Activated CD8-positive, alpha-beta memory T cell treated with anti-CD3 and anti-CD28 coated beads, Interleukin-2, amount 10 ng/mL, durations not matched to agents 7 days and 5 days (primary cell): ENCODE data around the gene AQP7. TPM values are rescaled to one million over a fixed set of nuclear protein-coding genes. Genes with fewer than 3 reads are reported as not detected.
"Not testable (repeated sequence)": the region's sequence is repeated elsewhere in the genome, so short reads cannot be mapped to it uniquely, and the experiment has no call there.

ENCODE experiments used
- ATAC-seq: fragments of 150-1000 bp; cut with Tn5 transposase; one replicate; pipeline ENCODE4 v1.10.0; 2021; ENCODE audit warnings: moderate library complexity
- CTCF ChIA-PET: fragments of 350-600 bp; sonication (Branson Sonifier 250); formaldehyde crosslinking; loops from one replicate; lab custom pipeline; 2021; ENCODE audit warnings: antibody characterized with exemption; lab: Charles Lee
- DNase-seq: peaks from one replicate; pipeline ENCODE4 v3.0.0-alpha.2; 2020
- H3K27ac Mint-ChIP-seq: one replicate; pipeline ENCODE4 v1.8.0; 2021; ENCODE audit warnings: mild to moderate bottlenecking, mixed read lengths
- H3K27me3 Mint-ChIP-seq: one replicate; pipeline ENCODE4 v1.8.0; 2021; ENCODE audit warnings: mixed read lengths
- H3K36me3 Mint-ChIP-seq: one replicate; pipeline ENCODE4 v1.8.0; 2021; ENCODE audit warnings: mild to moderate bottlenecking, mixed read lengths
- H3K4me1 Mint-ChIP-seq: one replicate; pipeline ENCODE4 v1.8.0; 2021; ENCODE audit warnings: mixed read lengths
- H3K4me3 Mint-ChIP-seq: one replicate; pipeline ENCODE4 v1.8.0; 2021; ENCODE audit warnings: mild to moderate bottlenecking, moderate library complexity, mixed read lengths
- H3K9me3 Mint-ChIP-seq: one replicate; pipeline ENCODE4 v1.8.0; 2022; ENCODE audit warnings: low read depth, mixed read lengths
- total RNA-seq, 2 experiments: library from RNA; stranded (reverse); gene quantifications; one replicate each; pipeline ENCODE4 v1.2.3, GENCODE V29; 2021

The AQP7 gene
- total RNA-seq, 2 experiments from 2014 or later, result not detected

DNA sequence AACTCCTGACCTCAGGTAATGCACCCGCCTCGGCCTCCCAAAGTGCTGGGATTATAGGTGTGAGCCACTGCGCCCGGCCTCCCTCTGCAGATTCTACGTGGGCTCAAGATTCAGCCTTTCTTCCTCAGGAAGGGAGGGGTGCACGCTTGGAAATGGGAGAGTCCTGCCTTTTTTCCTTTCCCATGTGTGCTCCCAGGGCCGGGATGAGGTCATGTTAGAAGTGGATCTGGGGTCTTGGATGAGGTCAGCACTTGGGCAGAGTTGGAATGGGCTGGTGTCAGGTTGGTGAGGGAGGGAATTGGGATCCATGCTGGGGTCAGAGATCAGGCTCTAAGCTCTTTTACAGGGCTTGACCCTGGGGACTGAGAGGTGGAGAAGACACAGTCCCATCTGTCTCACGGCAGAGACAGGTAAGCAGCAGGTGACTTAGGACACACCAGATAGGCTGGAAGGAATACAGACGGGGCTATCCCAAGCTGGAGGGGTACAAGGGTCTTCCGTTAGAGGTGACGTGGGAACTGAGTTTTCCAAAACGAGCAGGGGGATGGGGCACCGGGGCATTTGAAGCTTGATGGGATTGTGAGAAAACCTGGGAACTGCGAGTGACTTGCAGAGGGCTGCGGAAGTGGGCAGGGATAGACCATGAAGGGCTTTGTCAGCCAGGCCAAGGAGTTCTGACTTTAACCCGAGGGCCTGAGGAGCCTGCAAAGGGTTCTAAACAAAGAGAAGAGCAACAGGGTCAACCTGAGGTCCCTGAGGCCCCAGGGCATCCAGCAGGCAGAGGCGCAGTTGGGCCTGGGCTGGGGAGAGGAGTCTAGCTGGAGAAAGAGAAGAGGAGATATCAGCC, 1.8 kb upstream of the AQP7 start:
- H3K36me3 Mint-ChIP-seq, result no peaks in the 10 kb centered on the region
- no peak for DNase-seq
- no peak overlapping the region for H3K4me3 Mint-ChIP-seq
- H3K27me3 Mint-ChIP-seq, result no peaks in the 10 kb centered on the region
- H3K9me3 Mint-ChIP-seq, result no peaks in the 10 kb centered on the region
- ATAC-seq, result no peak
- H3K27ac Mint-ChIP-seq, result no peak overlapping the region
- CTCF ChIA-PET, result interaction anchor here (0.6 to 4.5 kb wide), 14 partner anchors 10 to 316 kb away, joined by 3 to 78 read pairs (median 5); partner anchors contain the start of genes AQP3 and NOL6
- H3K4me1 Mint-ChIP-seq, result no peaks in the 10 kb centered on the region

DNA sequence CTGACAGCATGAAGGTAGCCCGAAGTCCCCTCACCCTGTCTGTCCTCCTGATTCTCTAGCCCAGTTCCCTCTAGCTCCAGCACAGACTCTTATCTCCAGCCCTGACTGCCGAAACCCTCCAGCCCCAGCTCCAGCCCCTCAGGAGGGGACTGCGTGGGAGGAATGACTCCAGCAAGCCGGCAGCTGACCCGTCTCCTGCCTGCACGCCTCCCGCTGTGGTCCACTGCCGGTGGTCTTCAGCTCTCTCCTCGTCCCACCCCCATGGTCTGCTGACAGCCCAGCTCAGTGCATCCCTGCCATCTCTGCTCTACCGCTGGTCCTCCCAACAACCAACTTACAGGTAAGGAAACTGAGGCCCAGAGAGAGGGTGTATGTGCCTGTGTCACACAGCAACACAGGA, 559 bp downstream of the AQP7 start:
- CTCF ChIA-PET, result interaction anchor here (4.5 kb wide), 1 partner anchor 63 kb away, joined by 78 read pairs; no protein-coding TSS in a partner anchor
- H3K4me1 Mint-ChIP-seq, H3K4me3 Mint-ChIP-seq, H3K27me3 Mint-ChIP-seq, H3K9me3 Mint-ChIP-seq, ATAC-seq, DNase-seq, H3K27ac Mint-ChIP-seq, H3K36me3 Mint-ChIP-seq: not testable (repeated sequence)

GRCh38 chr9:33399047-33399446, 3.3 kb downstream of the AQP7 start:
- CTCF ChIA-PET, result interaction anchor here (1.1 to 2.8 kb wide), 2 partner anchors 24 to 68 kb away, joined by 6 to 13 read pairs; no protein-coding TSS in a partner anchor
- not testable (repeated sequence) for H3K4me3 Mint-ChIP-seq, H3K27me3 Mint-ChIP-seq, H3K36me3 Mint-ChIP-seq, H3K4me1 Mint-ChIP-seq, H3K27ac Mint-ChIP-seq, H3K9me3 Mint-ChIP-seq, DNase-seq, ATAC-seq

- ATAC-seq, H3K9me3 Mint-ChIP-seq, H3K4me3 Mint-ChIP-seq, H3K36me3 Mint-ChIP-seq, H3K27me3 Mint-ChIP-seq, H3K4me1 Mint-ChIP-seq, H3K27ac Mint-ChIP-seq, DNase-seq, CTCF ChIA-PET: not testable (repeated sequence)
Observed at GRCh38 chr9:33397801-33398200, 4.6 kb downstream of the AQP7 start.

DNA sequence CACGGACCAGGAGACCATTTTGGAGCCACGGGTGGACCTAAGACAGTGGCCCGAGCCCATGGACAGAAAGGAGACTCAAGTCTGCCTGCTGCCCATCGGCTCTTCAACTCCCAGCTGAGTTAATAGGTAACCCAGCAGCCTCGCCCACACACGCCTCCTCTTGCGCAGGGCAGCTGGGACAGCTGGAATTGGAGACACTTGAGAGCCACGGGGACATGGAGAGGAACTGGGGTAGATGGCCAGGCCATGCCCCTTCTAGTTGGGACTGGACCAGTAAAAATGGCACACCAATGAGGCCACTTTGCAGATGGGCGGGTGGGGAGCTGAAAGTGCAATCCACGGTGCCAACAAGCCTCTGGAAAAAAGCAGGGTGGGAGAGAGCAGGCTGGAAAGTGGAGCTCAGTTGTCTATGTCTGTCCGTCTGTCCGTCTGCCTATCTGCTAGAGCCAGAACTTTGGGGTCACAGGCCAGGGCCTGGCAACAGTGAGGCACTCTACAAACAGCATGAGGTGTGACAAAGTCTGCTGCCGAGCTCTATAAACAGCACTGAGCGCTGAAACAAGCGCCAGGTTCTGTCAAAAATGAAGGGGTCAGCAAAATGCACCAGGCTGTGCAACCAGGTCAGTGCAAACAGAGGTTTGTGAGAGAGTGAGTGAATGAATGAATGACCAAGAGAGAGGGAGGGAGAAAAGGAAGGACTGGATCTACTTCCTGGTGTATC, 7.0 kb downstream of the AQP7 start:
- not testable (repeated sequence) for ATAC-seq, H3K4me3 Mint-ChIP-seq, DNase-seq, H3K27ac Mint-ChIP-seq, H3K36me3 Mint-ChIP-seq, H3K27me3 Mint-ChIP-seq, H3K4me1 Mint-ChIP-seq, H3K9me3 Mint-ChIP-seq
- CTCF ChIA-PET, result interaction anchor here (1.2 kb wide), 1 partner anchor 58 kb away, joined by 3 read pairs; no protein-coding TSS in a partner anchor

GRCh38 chr9:33393986-33394385, 8.4 kb downstream of the AQP7 start:
- H3K4me3 Mint-ChIP-seq, H3K27me3 Mint-ChIP-seq, H3K4me1 Mint-ChIP-seq, H3K27ac Mint-ChIP-seq, DNase-seq, H3K36me3 Mint-ChIP-seq, CTCF ChIA-PET, H3K9me3 Mint-ChIP-seq, ATAC-seq: not testable (repeated sequence)

GRCh38 chr9:33393581-33393980, 8.8 kb downstream of the AQP7 start:
- Mint-ChIP-seq H3K27ac (no peak overlapping the region), H3K36me3 (no peaks in the 10 kb centered on the region), H3K4me1 (no peaks in the 10 kb centered on the region), H3K4me3 (no peak overlapping the region), H3K27me3 (peaks cover 6% of the 10 kb centered on the region), H3K9me3 (no peaks in the 10 kb centered on the region)
- no peak for ATAC-seq
- CTCF ChIA-PET, result interaction anchor here (1.2 to 1.3 kb wide), 2 partner anchors 19 to 65 kb away, joined by 3 to 4 read pairs; no protein-coding TSS in a partner anchor
- DNase-seq, result no peak

DNA sequence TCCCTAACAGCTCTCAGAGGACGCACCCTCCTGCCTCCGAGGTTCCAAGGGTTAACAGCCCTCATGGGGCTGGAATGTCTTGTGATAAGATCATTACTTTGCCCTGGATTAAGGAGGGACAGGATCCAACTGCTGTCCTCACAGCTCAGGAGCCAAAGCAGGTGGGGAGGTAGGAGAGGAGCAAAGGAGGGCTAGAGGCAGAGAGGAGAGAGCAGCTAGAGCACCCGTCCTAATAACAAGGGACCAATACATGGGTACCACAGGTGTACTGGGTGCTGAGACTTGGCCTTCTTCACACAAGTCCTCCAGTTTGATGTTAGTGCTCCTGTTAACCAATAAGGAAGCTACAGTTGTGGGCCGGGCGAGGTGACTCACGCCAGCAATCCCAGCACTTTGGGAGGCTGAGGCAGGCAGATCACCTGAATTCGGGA, 9.8 kb downstream of the AQP7 start:
- H3K27ac Mint-ChIP-seq, H3K36me3 Mint-ChIP-seq, H3K9me3 Mint-ChIP-seq, DNase-seq, ATAC-seq, H3K27me3 Mint-ChIP-seq, H3K4me3 Mint-ChIP-seq, H3K4me1 Mint-ChIP-seq: not testable (repeated sequence)
- CTCF ChIA-PET, result interaction anchor here (1.2 to 1.3 kb wide), 2 partner anchors 18 to 64 kb away, joined by 3 to 4 read pairs; no protein-coding TSS in a partner anchor

DNA sequence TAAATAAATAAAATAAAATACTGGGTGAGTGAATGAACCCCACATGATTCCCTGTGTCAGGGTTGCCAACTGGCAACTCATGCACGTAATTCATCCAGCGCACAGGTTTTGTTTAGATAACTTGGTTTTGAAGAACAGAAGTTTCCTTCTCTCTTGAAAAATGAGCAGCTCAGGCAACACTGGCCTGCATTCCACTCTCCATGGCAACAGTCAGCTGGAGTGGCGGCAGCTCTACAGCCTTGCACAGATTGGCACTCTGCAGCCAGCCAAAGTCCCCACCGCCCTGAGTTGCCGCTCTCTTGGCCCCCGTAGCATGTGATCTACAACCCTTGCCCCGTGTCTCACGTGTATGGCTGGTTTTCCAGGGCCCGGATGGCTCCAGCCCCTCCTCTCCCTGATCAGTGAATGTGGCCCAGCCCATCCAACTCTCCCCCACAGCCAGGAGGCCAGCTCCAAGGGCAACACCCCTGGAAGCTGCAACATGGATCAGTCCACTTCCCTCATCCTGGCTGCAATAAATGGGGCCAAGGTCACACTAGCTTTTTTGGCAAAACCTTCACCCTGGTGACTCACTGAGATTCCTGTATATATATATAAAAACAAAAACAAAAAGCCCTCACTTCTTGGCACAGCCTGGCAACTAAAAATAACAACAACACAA, 11.1 kb downstream of the AQP7 start:
- H3K4me3 Mint-ChIP-seq, H3K9me3 Mint-ChIP-seq, H3K27me3 Mint-ChIP-seq, ATAC-seq, DNase-seq, H3K4me1 Mint-ChIP-seq, H3K27ac Mint-ChIP-seq, H3K36me3 Mint-ChIP-seq: not testable (repeated sequence)
- CTCF ChIA-PET, result interaction anchor here (0.7 kb wide), 1 partner anchor 19 kb away, joined by 3 read pairs; no protein-coding TSS in a partner anchor

- Mint-ChIP-seq H3K4me1 (no peaks in the 10 kb centered on the region), H3K27me3 (peaks cover 3% of the 10 kb centered on the region), H3K36me3 (no peaks in the 10 kb centered on the region), H3K9me3 (no peaks in the 10 kb centered on the region), H3K27ac (no peak overlapping the region), H3K4me3 (no peak overlapping the region)
- ATAC-seq (no peak), DNase-seq (no peak)
- CTCF ChIA-PET, result interaction anchor here (1.2 kb wide), 1 partner anchor 78 kb away, joined by 3 read pairs; no protein-coding TSS in a partner anchor
Observed at GRCh38 chr9:33388110-33388994, 14.0 kb downstream of the AQP7 start.

DNA sequence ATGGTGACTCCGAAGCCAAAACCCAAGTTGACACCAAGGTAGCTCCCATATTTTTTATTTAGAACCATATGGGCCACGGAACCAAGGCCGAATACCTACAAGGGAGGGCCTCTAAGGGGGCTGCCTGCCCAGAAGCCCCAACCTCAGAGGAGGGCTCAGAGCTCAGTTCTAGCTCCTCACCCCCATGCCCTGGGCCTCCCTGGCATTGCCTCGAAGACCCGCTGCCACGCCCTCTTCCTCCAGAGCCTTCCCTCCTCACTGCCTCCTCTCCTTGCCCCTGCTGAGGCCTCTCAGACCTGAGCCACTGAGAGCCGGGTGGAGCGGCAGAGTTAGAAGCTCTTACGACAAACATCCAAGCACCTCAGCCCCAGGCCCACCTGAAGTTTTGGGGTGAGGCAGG, 15.4 kb downstream of the AQP7 start:
- H3K27ac Mint-ChIP-seq, H3K4me3 Mint-ChIP-seq, H3K9me3 Mint-ChIP-seq, H3K36me3 Mint-ChIP-seq, ATAC-seq, H3K27me3 Mint-ChIP-seq, CTCF ChIA-PET, H3K4me1 Mint-ChIP-seq, DNase-seq: not testable (repeated sequence)

DNA sequence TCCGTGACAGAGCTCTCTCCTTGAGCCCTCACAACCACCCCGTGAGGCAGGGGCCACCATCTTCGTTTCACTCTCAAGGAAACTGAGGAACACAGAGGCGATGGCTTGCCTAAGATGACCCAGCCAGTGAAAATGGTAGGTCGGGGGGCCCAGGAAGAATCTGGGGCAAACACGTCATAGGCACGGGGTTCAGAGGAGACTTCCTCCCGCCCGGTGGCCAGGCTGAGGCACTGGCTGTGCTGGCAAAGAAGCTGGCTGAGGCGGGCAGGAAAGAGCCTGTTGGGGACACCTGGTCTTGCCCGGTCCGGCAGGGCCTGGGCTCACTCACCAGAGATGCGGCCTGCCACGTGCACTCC, 15.7 kb downstream of the AQP7 start:
- H3K27me3 Mint-ChIP-seq, H3K4me3 Mint-ChIP-seq, DNase-seq, CTCF ChIA-PET, H3K36me3 Mint-ChIP-seq, H3K9me3 Mint-ChIP-seq, H3K27ac Mint-ChIP-seq, ATAC-seq, H3K4me1 Mint-ChIP-seq: not testable (repeated sequence)
